B cell (primary cell): Measurements from ENCODE around the gene HNRNPD. TPM values are rescaled to one million over a fixed set of nuclear protein-coding genes. Genes with fewer than 3 reads are reported as not detected.

Source experiments
- ATAC-seq: fragments of 200-7000 bp; cut with Tn5 transposase; one replicate; pipeline ENCODE4 v1.10.0; 2021; ENCODE audit warnings: low read depth, mild to moderate bottlenecking, moderate number of reproducible peaks, moderate library complexity
- CTCF ChIA-PET: fragments of 350-600 bp; sonication (Branson Sonifier 250); formaldehyde crosslinking; loops from one replicate; lab custom pipeline; 2021; ENCODE audit warnings: antibody characterized with exemption, inconsistent platforms; lab: Charles Lee
- POLR2A ChIA-PET: fragments of 350-600 bp; sonication (Branson Sonifier 250); formaldehyde crosslinking; loops from one replicate; lab custom pipeline; 2021; ENCODE audit warnings: antibody characterized with exemption; lab: Charles Lee
- DNase-seq: peaks from one replicate; pipeline ENCODE4 v3.0.0; 2013
- H2AFZ ChIP-seq: 2 replicates; pipeline ENCODE4 v1.6.1; 2012; ENCODE audit warnings: mild to moderate bottlenecking, low read depth, low read length; ENCODE audit not compliant: insufficient read depth, poor library complexity, severe bottlenecking
- H3K27ac ChIP-seq, 2 donors: 1 replicate in 1 of 2; 2 replicates in 1 of 2; pipeline ENCODE4 v1.5.1; 2012 to 2013; ENCODE audit warnings: low read length in 2 of 2, mild to moderate bottlenecking in 2 of 2, moderate library complexity in 1 of 2
- H3K27me3 ChIP-seq, 4 experiments: fragments of 200-600 bp in 1 of 4; sonication (generic) in 1 of 4; replicated peaks in 1 of 4; 1 replicate in 2 of 4; 2 replicates in 2 of 4; pipeline versions ENCODE4 v1.6.1 to v1.7.0; 2013 to 2016; ENCODE audit warnings: low read length in 3 of 4, mild to moderate bottlenecking in 2 of 4, mixed read lengths in 1 of 4, moderate library complexity in 1 of 4; ENCODE audit not compliant: insufficient read depth in 4 of 4, control insufficient read depth in 3 of 4; ENCODE audit errors: control extremely low read depth in 1 of 4
- H3K36me3 ChIP-seq, 2 experiments: replicated peaks in 1 of 2; 1 replicate in 1 of 2; 2 replicates in 1 of 2; pipeline versions ENCODE4 v1.6.1 to v1.7.1; 2013; ENCODE audit warnings: low read length in 1 of 2; ENCODE audit not compliant: insufficient read depth in 2 of 2, control insufficient read depth in 1 of 2; ENCODE audit errors: control extremely low read depth in 1 of 2, extremely low read depth in 1 of 2
- H3K4me1 ChIP-seq, 2 donors: fragments of 200-600 bp in 1 of 2; sonication (generic) in 1 of 2; 1 replicate in 1 of 2; 2 replicates in 1 of 2; pipeline versions ENCODE4 v1.5.1 to v1.6.1; 2013 to 2017; ENCODE audit warnings: low read length in 2 of 2; ENCODE audit not compliant: control insufficient read depth in 2 of 2, insufficient read depth in 2 of 2
- H3K4me2 ChIP-seq: replicated peaks from 2 replicates; pipeline ENCODE3; 2012; ENCODE audit warnings: mild to moderate bottlenecking, low read depth, low read length; ENCODE audit not compliant: poor library complexity, severe bottlenecking
- H3K4me3 ChIP-seq, 5 experiments: fragments of 200-600 bp in 1 of 5; sonication (generic) in 1 of 5; 1 replicate in 3 of 5; 2 replicates in 2 of 5; pipeline versions ENCODE4 v1.5.1 to v1.7.0; 2011 to 2016; ENCODE audit warnings: low read length in 4 of 5, mild to moderate bottlenecking in 4 of 5, low read depth in 2 of 5, control low read depth in 1 of 5, moderate library complexity in 1 of 5; ENCODE audit not compliant: insufficient read depth in 1 of 5; ENCODE audit errors: control extremely low read depth in 1 of 5, extremely low read depth in 1 of 5
- H3K79me2 ChIP-seq: fragments of 200-600 bp; sonication (generic); one replicate; pipeline ENCODE4 v1.6.0; 2016; ENCODE audit warnings: low read length; ENCODE audit not compliant: control insufficient read depth, insufficient read depth
- H3K9ac ChIP-seq: fragments of 200-600 bp; sonication (generic); 2 replicates; pipeline ENCODE4 v1.6.1; 2017; ENCODE audit warnings: mild to moderate bottlenecking, low read length, moderate library complexity
- H3K9me3 ChIP-seq, 3 donors: one replicate each; pipeline versions ENCODE4 v1.6.1 to v1.7.1; 2013; ENCODE audit warnings: low read length in 2 of 3; ENCODE audit not compliant: control insufficient read depth in 2 of 3, insufficient read depth in 1 of 3; ENCODE audit errors: control extremely low read depth in 1 of 3
- H4K20me1 ChIP-seq: 2 replicates; pipeline ENCODE4 v1.6.0; 2012; ENCODE audit warnings: mild to moderate bottlenecking, low read length; ENCODE audit not compliant: insufficient read depth, control insufficient read depth, poor library complexity, severe bottlenecking
- H3K27ac Mint-ChIP-seq: one replicate; pipeline ENCODE4 v1.8.0; 2021; ENCODE audit warnings: mixed read lengths
- H3K27me3 Mint-ChIP-seq: one replicate; pipeline ENCODE4 v1.8.0; 2021; ENCODE audit warnings: mixed read lengths
- H3K4me1 Mint-ChIP-seq: one replicate; pipeline ENCODE4 v1.8.0; 2021; ENCODE audit warnings: mixed read lengths
- H3K4me3 Mint-ChIP-seq: one replicate; pipeline ENCODE4 v1.8.0; 2021; ENCODE audit warnings: mixed read lengths
- H3K9me3 Mint-ChIP-seq: one replicate; pipeline ENCODE4 v1.8.0; 2022; ENCODE audit warnings: mixed read lengths; ENCODE audit not compliant: insufficient read depth
- EZH2 ChIP-seq: IDR thresholded peaks from 2 replicates; pipeline ENCODE4 v1.6.1; 2012; ENCODE audit warnings: borderline replicate concordance, low read depth, mild to moderate bottlenecking, moderate library complexity, low read length; ENCODE audit not compliant: insufficient read depth, poor library complexity, severe bottlenecking
- WGBS: methylation state at CpG from one replicate; pipeline ENCODE4 v1.1.5; 2013; ENCODE audit warnings: missing lambda C conversion rate; ENCODE audit not compliant: insufficient coverage; 5-methylcytosine and 5-hydroxymethylcytosine counted together
- intact Hi-C: fragments of 100-400 bp; cut with micrococcal nuclease; formaldehyde crosslinking; loops from one replicate; pipeline ENCODE4 v1.10.0; 2022
- polyA plus RNA-seq: library from polyadenylated mRNA; depleted of rRNA; stranded (reverse); fragments of >200 nt; gene quantifications from 2 replicates; pipeline ENCODE4 v1.2.3, GENCODE V29; 2012
- total RNA-seq, 2 donors: library from RNA; stranded (reverse); fragments of 120-200 nt in 1 of 2; gene quantifications; 1 replicate in 1 of 2; 2 replicates in 1 of 2; pipeline versions ENCODE4 v1.2.3 to v1.2.4, GENCODE V29; 2013 to 2022
- TF ChIP-seq, protein P1 (sequence below): fragments of 200-600 bp; IDR thresholded peaks from one replicate; pipeline ENCODE4 v1.8.0; 2022; ENCODE audit warnings: antibody characterized with exemption, mild to moderate bottlenecking

Gene HNRNPD
- total and polyA plus RNA-seq, 2 donors (not counting 1 experiment from before 2014, with no cell fraction given): 120 to 280 TPM

DNA sequence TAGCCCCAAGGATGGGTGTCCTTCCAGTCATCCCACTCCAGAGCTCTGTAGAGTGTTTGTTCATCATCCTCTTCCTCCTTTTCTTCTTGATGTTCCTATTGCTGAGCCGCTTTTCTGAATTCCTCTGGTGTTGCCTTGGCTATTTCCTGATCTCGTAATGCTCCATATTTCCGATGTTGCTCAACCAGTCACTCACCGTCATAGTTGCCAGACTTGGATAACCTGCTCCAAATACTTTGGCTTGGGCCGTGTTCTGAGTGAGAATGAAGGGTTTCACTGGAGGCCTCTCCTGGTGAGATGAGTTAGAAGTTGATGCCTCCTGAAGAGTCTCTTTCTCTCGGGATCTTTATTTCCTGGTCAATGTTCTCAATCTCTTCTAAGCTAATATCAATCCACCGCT is 27.8 kb upstream of the HNRNPD start:
- Histone ChIP-seq H3K4me3 (no peak overlapping the region), H3K27me3 (no peaks in the 10 kb centered on the region), H3K79me2 (no peaks in the 10 kb centered on the region), H3K9ac (no peak overlapping the region), H3K36me3 (no peaks in the 10 kb centered on the region), H3K4me1 (peaks cover 0 to 8% of the 10 kb centered on the region in 2 donors), H3K4me2 (no peak overlapping the region), H4K20me1 (no peaks in the 10 kb centered on the region), H3K27ac (no peak overlapping the region), H3K9me3 (no peaks in the 10 kb centered on the region), H2AFZ (no peak overlapping the region)
- DNase-seq (no peak), ATAC-seq (no peak)
- no peak for TF ChIP-seq EZH2
- TF ChIP-seq, protein P1, sequence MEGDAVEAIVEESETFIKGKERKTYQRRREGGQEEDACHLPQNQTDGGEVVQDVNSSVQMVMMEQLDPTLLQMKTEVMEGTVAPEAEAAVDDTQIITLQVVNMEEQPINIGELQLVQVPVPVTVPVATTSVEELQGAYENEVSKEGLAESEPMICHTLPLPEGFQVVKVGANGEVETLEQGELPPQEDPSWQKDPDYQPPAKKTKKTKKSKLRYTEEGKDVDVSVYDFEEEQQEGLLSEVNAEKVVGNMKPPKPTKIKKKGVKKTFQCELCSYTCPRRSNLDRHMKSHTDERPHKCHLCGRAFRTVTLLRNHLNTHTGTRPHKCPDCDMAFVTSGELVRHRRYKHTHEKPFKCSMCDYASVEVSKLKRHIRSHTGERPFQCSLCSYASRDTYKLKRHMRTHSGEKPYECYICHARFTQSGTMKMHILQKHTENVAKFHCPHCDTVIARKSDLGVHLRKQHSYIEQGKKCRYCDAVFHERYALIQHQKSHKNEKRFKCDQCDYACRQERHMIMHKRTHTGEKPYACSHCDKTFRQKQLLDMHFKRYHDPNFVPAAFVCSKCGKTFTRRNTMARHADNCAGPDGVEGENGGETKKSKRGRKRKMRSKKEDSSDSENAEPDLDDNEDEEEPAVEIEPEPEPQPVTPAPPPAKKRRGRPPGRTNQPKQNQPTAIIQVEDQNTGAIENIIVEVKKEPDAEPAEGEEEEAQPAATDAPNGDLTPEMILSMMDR: no peak
- H3K27me3 Mint-ChIP-seq: peaks cover 3% of the 10 kb centered on the region
- intact Hi-C loops: no loop called here
- H3K9me3 Mint-ChIP-seq: no peaks in the 10 kb centered on the region
- ChIA-PET CTCF (no interaction called here), POLR2A (no interaction called here)
- H3K4me1 Mint-ChIP-seq: peaks cover 5% of the 10 kb centered on the region
- no peak overlapping the region for H3K27ac Mint-ChIP-seq
- H3K4me3 Mint-ChIP-seq: no peak overlapping the region
- WGBS: 98% methylated on average over 4 of the region's 7 CpGs

DNA sequence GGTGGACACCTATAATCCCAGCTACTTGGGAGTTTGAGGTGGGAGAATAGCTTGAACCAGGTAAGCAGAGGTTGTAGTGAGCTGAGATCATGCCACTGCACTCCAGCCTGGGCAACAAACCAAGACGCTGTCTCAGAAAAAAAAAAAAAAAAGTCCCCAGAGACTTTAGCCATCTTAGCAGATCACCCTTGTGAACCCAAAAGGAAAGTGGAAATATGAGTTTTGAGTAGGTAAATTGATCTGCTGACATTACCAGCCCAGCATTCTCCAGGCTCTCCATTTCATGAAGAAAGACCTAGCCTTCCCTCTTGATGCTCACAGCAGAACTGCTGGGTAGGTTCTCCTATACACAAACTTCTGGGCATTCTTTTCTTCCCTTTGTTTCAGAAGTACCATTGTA is 24.5 kb upstream of the HNRNPD start:
- Histone ChIP-seq H3K4me3 (no peak overlapping the region), H4K20me1 (no peaks in the 10 kb centered on the region), H3K79me2 (no peaks in the 10 kb centered on the region), H3K9me3 (no peaks in the 10 kb centered on the region), H3K27me3 (peaks cover 0 to 2% (median 0%) of the 10 kb centered on the region in 4 experiments), H3K4me1 (peaks cover 0 to 8% of the 10 kb centered on the region in 2 donors), H3K9ac (no peak overlapping the region), H2AFZ (peak overlapping the region; percentile 42), H3K27ac (no peak overlapping the region), H3K36me3 (no peaks in the 10 kb centered on the region), H3K4me2 (no peak overlapping the region)
- TF ChIP-seq, protein P1: no peak
- TF ChIP-seq EZH2: no peak
- DNase-seq (peak; percentile 52), ATAC-seq (no peak)
- H3K27ac Mint-ChIP-seq: no peak overlapping the region
- ChIA-PET CTCF (interaction anchor here (0.6 to 0.7 kb wide), 3 partner anchors 36 to 344 kb away, joined by 3 read pairs; no protein-coding TSS in a partner anchor), POLR2A (no interaction called here)
- no peak overlapping the region for H3K4me3 Mint-ChIP-seq
- no peaks in the 10 kb centered on the region for H3K9me3 Mint-ChIP-seq
- intact Hi-C loops: no loop called here
- H3K27me3 Mint-ChIP-seq: no peaks in the 10 kb centered on the region
- no CpG with 5 or more reads among the region's 1 CpG for WGBS
- H3K4me1 Mint-ChIP-seq: peaks cover 5% of the 10 kb centered on the region
